Measurements from ENCODE around the gene GPX2. TPM values are rescaled to one million over a fixed set of nuclear protein-coding genes. Genes with fewer than 3 reads are reported as not detected.
A peak's percentile ranks its signal among the peaks of the same experiment; 100 is the strongest.

Gene GPX2
- total RNA-seq, 1 experiment from 2014 or later, result 4.3 TPM

DNA sequence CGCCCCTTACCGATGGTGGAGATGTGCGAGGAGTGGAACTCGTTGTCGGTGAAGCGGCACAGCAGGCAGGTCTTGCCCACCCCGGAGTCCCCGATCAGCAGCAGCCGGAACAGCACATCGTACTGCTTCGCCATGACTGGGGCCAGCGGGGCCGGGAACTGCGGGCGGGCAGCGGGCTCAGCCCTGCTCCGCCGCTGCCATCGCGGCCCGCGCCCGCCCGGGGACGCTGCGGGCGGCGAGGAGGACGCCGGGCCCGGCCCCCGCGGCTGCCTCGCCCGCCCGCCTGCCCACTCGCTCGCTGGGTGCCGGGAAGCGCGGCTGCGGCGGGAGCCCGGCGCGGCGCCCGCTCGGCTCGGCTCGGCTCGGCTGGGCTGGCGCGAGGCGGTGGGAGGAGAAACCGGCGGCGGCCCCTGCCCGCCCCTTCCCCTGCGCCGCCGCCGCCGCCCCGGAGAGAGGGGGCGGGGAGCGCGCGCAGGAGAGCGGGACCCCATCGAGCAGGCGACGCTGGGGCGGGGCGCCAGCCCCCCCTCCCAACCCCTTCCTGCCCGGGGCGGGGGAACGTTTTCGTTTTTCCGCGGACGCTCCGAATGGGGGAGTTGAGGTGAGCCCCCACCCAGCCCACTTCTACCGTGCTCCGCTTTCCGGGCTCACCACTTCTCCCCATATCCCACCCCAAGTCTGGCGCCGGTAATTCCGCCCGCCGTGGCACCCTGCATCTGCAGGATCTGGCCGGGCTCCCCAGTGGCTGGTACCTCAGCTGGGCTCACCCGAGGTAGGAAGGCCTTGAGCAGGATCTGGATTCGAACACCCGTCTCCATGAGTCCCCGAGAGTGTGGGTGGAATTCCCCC, 29.6 kb upstream of the GPX2 start, which contains the start of gene RAB15:
Gene RAB15 (minus strand): TSS at position 394 of the 849 bp plus-strand sequence. CDS start 260 bp downstream, at position 134.
- ChIA-PET CTCF (no interaction called here), POLR2A (ENCODE audit: unreplicated experiment) (interaction anchor here (0.6 kb wide), 1 partner anchor 50 kb away, joined by 8 read pairs; no protein-coding TSS in a partner anchor)
- Histone ChIP-seq H3K4me1 (ENCODE audit: insufficient read depth, low read length) (peaks cover 22% of the 10 kb centered on the region), H3K36me3 (ENCODE audit: low read depth, low read length) (no peaks in the 10 kb centered on the region), H3K79me2 (ENCODE audit: low read length) (no peaks in the 10 kb centered on the region), H4K20me1 (ENCODE audit: low read length) (no peaks in the 10 kb centered on the region), H3K4me2 (ENCODE audit: low read length) (peak within 1 kb of the TSS; percentile 94), H3K9me2 (replicated peaks; ENCODE audit: low read length) (no peaks in the 10 kb centered on the region), H3K9me3 (ENCODE audit: low read length) (no peaks in the 10 kb centered on the region), H3K9ac (ENCODE audit: low read length) (peak within 1 kb of the TSS; percentile 39), H3F3A (ENCODE audit: low read length, unreplicated experiment) (no peaks in the 10 kb centered on the region), H3K27ac (ENCODE audit: low read length) (no peak within 1 kb of the TSS), H3K27me3 (ENCODE audit: low read length) (no peaks in the 10 kb centered on the region), H3K4me3 (ENCODE audit: low read length) (peak within 1 kb of the TSS; percentile 77), H2AFZ (ENCODE audit: low read length) (peak within 1 kb of the TSS; percentile 94)
- ATAC-seq (peak; percentile 75), DNase-seq (peak; percentile 35)
- intact Hi-C loops (cut with micrococcal nuclease), result no loop called here
- TF ChIP-seq CTCF (conservative IDR thresholded peaks at IDR 0.05; ENCODE audit: low read depth, low read length) (no peak), EZH2phosphoT487 (IDR thresholded peaks at IDR 0.05; ENCODE audit: borderline replicate concordance, low read length) (no peak), EZH2 (IDR thresholded peaks at IDR 0.05; ENCODE audit: low read length, unreplicated experiment) (no peak)
- no TSS peak for BruUV-seq (replicated peaks)

DNA sequence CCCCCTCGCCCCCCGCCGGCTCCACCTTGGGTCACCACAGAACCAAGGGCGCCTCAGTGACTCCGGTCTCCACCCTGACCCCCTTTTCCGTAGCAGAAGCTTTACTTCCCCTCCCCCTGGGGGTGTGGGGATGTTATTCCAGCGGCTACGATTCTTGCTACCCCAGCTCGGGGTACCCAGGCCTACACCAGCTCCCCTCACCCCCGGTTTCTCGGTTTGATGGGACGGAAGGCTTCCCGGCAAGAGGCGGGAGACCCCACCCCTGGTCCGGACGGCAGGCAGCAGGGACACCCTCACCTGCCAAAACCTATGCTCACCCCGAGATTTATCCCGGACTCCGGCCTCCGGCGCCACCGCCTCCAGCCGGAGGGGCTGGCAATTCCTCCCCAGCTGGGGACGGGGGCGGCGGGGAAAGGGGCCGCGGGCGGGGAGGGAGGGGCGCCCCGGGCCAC, 29.0 kb upstream of the GPX2 start:
- no peak for TF ChIP-seq CTCF (conservative IDR thresholded peaks at IDR 0.05; ENCODE audit: low read depth, low read length)
- no peak for TF ChIP-seq EZH2 (IDR thresholded peaks at IDR 0.05; ENCODE audit: low read length, unreplicated experiment)
- no peak for TF ChIP-seq EZH2phosphoT487 (IDR thresholded peaks at IDR 0.05; ENCODE audit: borderline replicate concordance, low read length)
- no peaks in the 10 kb centered on the region for H3K9me2 ChIP-seq (replicated peaks; ENCODE audit: low read length)
- no peak for DNase-seq
- H3K27me3 ChIP-seq (ENCODE audit: low read length), result no peaks in the 10 kb centered on the region
- no peak for ATAC-seq
- intact Hi-C loops (cut with micrococcal nuclease), result no loop called here
- H2AFZ ChIP-seq (ENCODE audit: low read length), result peak overlapping the region; percentile 88
- no peaks in the 10 kb centered on the region for H3K36me3 ChIP-seq (ENCODE audit: low read depth, low read length)
- no TSS peak for BruUV-seq (replicated peaks)
- no peak overlapping the region for H3K27ac ChIP-seq (ENCODE audit: low read length)
- H3K9me3 ChIP-seq (ENCODE audit: low read length), result no peaks in the 10 kb centered on the region
- POLR2A ChIA-PET (ENCODE audit: unreplicated experiment), result interaction anchor here (0.6 kb wide), 1 partner anchor 50 kb away, joined by 8 read pairs; no protein-coding TSS in a partner anchor
- no peaks in the 10 kb centered on the region for H3F3A ChIP-seq (ENCODE audit: low read length, unreplicated experiment)
- H3K4me1 ChIP-seq (ENCODE audit: insufficient read depth, low read length), result peaks cover 27% of the 10 kb centered on the region
- 0 out of 2 replicates have a peak overlapping the region, but pooled peaks have one; percentile 39 for H3K9ac ChIP-seq (ENCODE audit: low read length)
- no peaks in the 10 kb centered on the region for H3K79me2 ChIP-seq (ENCODE audit: low read length)
- no peaks in the 10 kb centered on the region for H4K20me1 ChIP-seq (ENCODE audit: low read length)
- peak overlapping the region; percentile 77 for H3K4me3 ChIP-seq (ENCODE audit: low read length)
- CTCF ChIA-PET, result no interaction called here
- peak overlapping the region; percentile 94 for H3K4me2 ChIP-seq (ENCODE audit: low read length)

Measured in PC-3 (cell line).